ENCODE measurements around the gene GATM. TPM values are rescaled to one million over a fixed set of nuclear protein-coding genes. Genes with fewer than 3 reads are reported as not detected.

Gene GATM
- total RNA-seq, 3 donors from 2014 or later (not counting 1 experiment from before 2014, with no cell fraction given), result 1.3 to 2.1 (median 2.0) TPM

- Histone ChIP-seq H3K4me3 (ENCODE audit: low read length) (no peak overlapping the region), H3K27me3 (ENCODE audit: control insufficient read depth, insufficient read depth, low read length) (peaks cover under 1% of the 10 kb centered on the region), H3K9me3 (ENCODE audit: control insufficient read depth, insufficient read depth, low read length) (no peaks in the 10 kb centered on the region), H3K36me3 (ENCODE audit: control insufficient read depth, insufficient read depth, low read length) (no peaks in the 10 kb centered on the region), H3K4me1 (ENCODE audit: control insufficient read depth, insufficient read depth, low read length) (no peaks in the 10 kb centered on the region), H3K27ac (ENCODE audit: low read length) (no peak overlapping the region)
- TF ChIP-seq, protein P1, sequence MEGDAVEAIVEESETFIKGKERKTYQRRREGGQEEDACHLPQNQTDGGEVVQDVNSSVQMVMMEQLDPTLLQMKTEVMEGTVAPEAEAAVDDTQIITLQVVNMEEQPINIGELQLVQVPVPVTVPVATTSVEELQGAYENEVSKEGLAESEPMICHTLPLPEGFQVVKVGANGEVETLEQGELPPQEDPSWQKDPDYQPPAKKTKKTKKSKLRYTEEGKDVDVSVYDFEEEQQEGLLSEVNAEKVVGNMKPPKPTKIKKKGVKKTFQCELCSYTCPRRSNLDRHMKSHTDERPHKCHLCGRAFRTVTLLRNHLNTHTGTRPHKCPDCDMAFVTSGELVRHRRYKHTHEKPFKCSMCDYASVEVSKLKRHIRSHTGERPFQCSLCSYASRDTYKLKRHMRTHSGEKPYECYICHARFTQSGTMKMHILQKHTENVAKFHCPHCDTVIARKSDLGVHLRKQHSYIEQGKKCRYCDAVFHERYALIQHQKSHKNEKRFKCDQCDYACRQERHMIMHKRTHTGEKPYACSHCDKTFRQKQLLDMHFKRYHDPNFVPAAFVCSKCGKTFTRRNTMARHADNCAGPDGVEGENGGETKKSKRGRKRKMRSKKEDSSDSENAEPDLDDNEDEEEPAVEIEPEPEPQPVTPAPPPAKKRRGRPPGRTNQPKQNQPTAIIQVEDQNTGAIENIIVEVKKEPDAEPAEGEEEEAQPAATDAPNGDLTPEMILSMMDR (IDR thresholded peaks at IDR 0.05), result no peak
- DNase-seq (no peak), ATAC-seq (no peak)
- WGBS (ENCODE audit: insufficient coverage), result 100% methylated on average over 1 of the region's 1 CpG
- no peak overlapping the region for H3K4me3 Mint-ChIP-seq
- H3K9me3 Mint-ChIP-seq, result no peaks in the 10 kb centered on the region
- H3K36me3 Mint-ChIP-seq, result no peaks in the 10 kb centered on the region
- no peaks in the 10 kb centered on the region for H3K4me1 Mint-ChIP-seq
- H3K27ac Mint-ChIP-seq, result no peak overlapping the region
- intact Hi-C loops (cut with micrococcal nuclease), result no loop called here
- peaks cover 9 to 23% of the 10 kb centered on the region in 2 donors for H3K27me3 Mint-ChIP-seq (ENCODE audit: low read depth in 2 of 2)
These were observed 9.2 kb upstream of the GATM start for GRCh38 chr15:45387380-45388007.

- Histone ChIP-seq H3K4me1 (ENCODE audit: control insufficient read depth, insufficient read depth, low read length) (no peaks in the 10 kb centered on the region), H3K4me3 (ENCODE audit: low read length) (no peak overlapping the region), H3K36me3 (ENCODE audit: control insufficient read depth, insufficient read depth, low read length) (no peaks in the 10 kb centered on the region), H3K9me3 (ENCODE audit: control insufficient read depth, insufficient read depth, low read length) (no peaks in the 10 kb centered on the region), H3K27me3 (ENCODE audit: control insufficient read depth, insufficient read depth, low read length) (no peaks in the 10 kb centered on the region), H3K27ac (ENCODE audit: low read length) (no peak overlapping the region)
- Mint-ChIP-seq H3K27ac (no peak overlapping the region), H3K4me3 (no peak overlapping the region), H3K27me3 (ENCODE audit: low read depth in 2 of 2) (peaks cover 9 to 19% of the 10 kb centered on the region in 2 donors), H3K4me1 (no peaks in the 10 kb centered on the region), H3K9me3 (no peaks in the 10 kb centered on the region), H3K36me3 (no peaks in the 10 kb centered on the region)
- no peak for ATAC-seq
- DNase-seq, result no peak
- TF ChIP-seq, protein P1 (IDR thresholded peaks at IDR 0.05), result no peak
- intact Hi-C loops (cut with micrococcal nuclease), result no loop called here
- no CpG with 5 or more reads among the region's 1 CpG for WGBS (ENCODE audit: insufficient coverage)
These were observed 8.6 kb upstream of the GATM start for GRCh38 chr15:45386974-45387373.

DNA sequence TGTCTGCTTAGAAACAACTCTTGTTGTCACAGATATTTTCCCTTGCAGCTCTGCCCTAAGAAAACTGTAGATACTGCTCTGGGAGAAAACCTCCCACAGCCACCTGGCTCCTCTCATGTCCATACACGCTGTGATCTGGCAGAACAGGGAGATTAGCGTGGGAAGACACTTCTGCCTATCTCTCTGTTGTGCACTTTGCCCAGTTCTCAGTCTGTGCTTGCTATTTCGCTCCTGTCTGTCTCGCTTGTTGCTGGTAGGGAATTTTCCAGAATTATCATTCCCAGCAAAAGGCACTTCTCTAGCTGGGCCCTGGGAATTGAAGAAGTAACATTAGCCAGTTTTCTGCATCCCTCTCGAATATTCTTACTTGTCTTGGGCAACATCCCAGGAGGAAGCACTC, 8.1 kb upstream of the GATM start:
- no peak overlapping the region for H3K27ac ChIP-seq (ENCODE audit: low read length)
- ATAC-seq (no peak), DNase-seq (no peak)
- no peaks in the 10 kb centered on the region for H3K9me3 ChIP-seq (ENCODE audit: control insufficient read depth, insufficient read depth, low read length)
- intact Hi-C loops (cut with micrococcal nuclease), result no loop called here
- H3K27me3 ChIP-seq (ENCODE audit: control insufficient read depth, insufficient read depth, low read length), result no peaks in the 10 kb centered on the region
- Mint-ChIP-seq H3K9me3 (no peaks in the 10 kb centered on the region), H3K36me3 (no peaks in the 10 kb centered on the region), H3K27ac (no peak overlapping the region), H3K4me3 (no peak overlapping the region), H3K4me1 (no peaks in the 10 kb centered on the region), H3K27me3 (ENCODE audit: low read depth in 2 of 2) (peaks cover 9 to 19% of the 10 kb centered on the region in 2 donors)
- H3K4me3 ChIP-seq (ENCODE audit: low read length), result no peak overlapping the region
- TF ChIP-seq, protein P1 (IDR thresholded peaks at IDR 0.05), result no peak
- WGBS (ENCODE audit: insufficient coverage), result 89% methylated on average over 5 of the region's 5 CpGs
- H3K4me1 ChIP-seq (ENCODE audit: control insufficient read depth, insufficient read depth, low read length), result no peaks in the 10 kb centered on the region
- H3K36me3 ChIP-seq (ENCODE audit: control insufficient read depth, insufficient read depth, low read length), result no peaks in the 10 kb centered on the region

- 100% methylated on average over 1 of the region's 1 CpG for WGBS (ENCODE audit: insufficient coverage)
These were observed 7.2 kb upstream of the GATM start for GRCh38 chr15:45385590-45385989.

More at GRCh38 chr15:45385590-45385989, 7.2 kb upstream of the GATM start:
- no peaks in the 10 kb centered on the region for H3K27me3 ChIP-seq (ENCODE audit: control insufficient read depth, insufficient read depth, low read length)
- no peak for ATAC-seq
- no peak overlapping the region for H3K4me3 ChIP-seq (ENCODE audit: low read length)
- no peak overlapping the region for H3K4me3 Mint-ChIP-seq
- no peaks in the 10 kb centered on the region for H3K36me3 Mint-ChIP-seq
- no peaks in the 10 kb centered on the region for H3K36me3 ChIP-seq (ENCODE audit: control insufficient read depth, insufficient read depth, low read length)
- H3K4me1 ChIP-seq (ENCODE audit: control insufficient read depth, insufficient read depth, low read length), result no peaks in the 10 kb centered on the region
- DNase-seq, result no peak
- intact Hi-C loops (cut with micrococcal nuclease), result no loop called here
- H3K27me3 Mint-ChIP-seq (ENCODE audit: low read depth in 2 of 2), result peaks cover 13 to 25% of the 10 kb centered on the region in 2 donors
- TF ChIP-seq, protein P1 (IDR thresholded peaks at IDR 0.05), result no peak
- H3K9me3 ChIP-seq (ENCODE audit: control insufficient read depth, insufficient read depth, low read length), result no peaks in the 10 kb centered on the region
- no peak overlapping the region for H3K27ac Mint-ChIP-seq
- H3K9me3 Mint-ChIP-seq, result no peaks in the 10 kb centered on the region
- no peak overlapping the region for H3K27ac ChIP-seq (ENCODE audit: low read length)
- H3K4me1 Mint-ChIP-seq, result no peaks in the 10 kb centered on the region

All from natural killer cell (primary cell).